IMR-90 (cell line): ENCODE results near the gene PEAK1. TPM values are rescaled to one million over a fixed set of nuclear protein-coding genes. Genes with fewer than 3 reads are reported as not detected.

Source experiments
- ATAC-seq: fragments of 200-7000 bp; cut with Tn5 transposase; 2 replicates; pipeline ENCODE4 v1.9.1; 2020; ENCODE audit warnings: low read depth, mild to moderate bottlenecking, moderate library complexity
- BruUV-seq: library from RNA; stranded (reverse); fragments of 400-500 nt; replicated peaks from 2 replicates; lab custom pipeline; 2021; lab: Mats Ljungman, UMichigan
- CTCF ChIA-PET: fragments of 300-600 bp; formaldehyde crosslinking; extraction: SDS; loops from one replicate; lab custom pipeline; 2021; ENCODE audit warnings: antibody characterized with exemption; lab: Yijun Ruan, JAX
- POLR2A ChIA-PET: fragments of 300-600 bp; sonication (Branson Sonifier 250); formaldehyde crosslinking; loops from one replicate; lab custom pipeline; 2022; ENCODE audit warnings: antibody characterized with exemption; ENCODE audit not compliant: unreplicated experiment; lab: Charles Lee
- DNase-seq: peaks from one replicate; pipeline ENCODE4 v3.0.0; 2013
- H2AFZ ChIP-seq: replicated peaks from 2 replicates; pipeline ENCODE3; 2013; ENCODE audit warnings: low read length, mild to moderate bottlenecking; ENCODE audit not compliant: poor library complexity
- H2AK5ac ChIP-seq: 2 replicates; pipeline ENCODE4 v1.6.1; 2013; ENCODE audit warnings: low read depth, low read length, inconsistent platforms
- H2AK9ac ChIP-seq: replicated peaks from 2 replicates; pipeline ENCODE3; 2013; ENCODE audit warnings: mild to moderate bottlenecking, low read depth, low read length, moderate library complexity; ENCODE audit not compliant: poor library complexity
- H2BK120ac ChIP-seq: 2 replicates; pipeline ENCODE4 v1.6.1; 2013; ENCODE audit warnings: low read depth, low read length, inconsistent platforms
- H2BK15ac ChIP-seq: 3 replicates; pipeline ENCODE4 v1.6.1; 2013; ENCODE audit warnings: low read depth, low read length, inconsistent platforms
- H2BK20ac ChIP-seq: 2 replicates; pipeline ENCODE4 v1.6.1; 2013; ENCODE audit warnings: low read depth, mild to moderate bottlenecking, inconsistent platforms, low read length, moderate library complexity
- H2BK5ac ChIP-seq: 2 replicates; pipeline ENCODE4 v1.6.1; 2013; ENCODE audit warnings: mild to moderate bottlenecking, low read depth, low read length, inconsistent platforms; ENCODE audit not compliant: poor library complexity, severe bottlenecking
- H3K14ac ChIP-seq: replicated peaks from 2 replicates; pipeline ENCODE4 v1.6.1; 2013; ENCODE audit warnings: low read depth, low read length, inconsistent platforms
- H3K18ac ChIP-seq: 2 replicates; pipeline ENCODE4 v1.6.1; 2013; ENCODE audit warnings: low read depth, low read length, control low read depth
- H3K23ac ChIP-seq: 2 replicates; pipeline ENCODE4 v1.6.1; 2013; ENCODE audit warnings: low read depth, low read length, inconsistent platforms
- H3K27ac ChIP-seq: 2 replicates; pipeline ENCODE4 v1.5.1; 2013; ENCODE audit warnings: mild to moderate bottlenecking, control low read depth, low read length; ENCODE audit not compliant: insufficient read depth
- H3K27me3 ChIP-seq: 2 replicates; pipeline ENCODE4 v1.6.1; 2013; ENCODE audit warnings: low read length; ENCODE audit not compliant: control insufficient read depth, insufficient read depth
- H3K36me3 ChIP-seq: 2 replicates; pipeline ENCODE4 v1.6.1; 2013; ENCODE audit warnings: low read length, mixed read lengths; ENCODE audit not compliant: control insufficient read depth, insufficient read depth
- H3K4ac ChIP-seq: 2 replicates; pipeline ENCODE4 v1.6.1; 2013; ENCODE audit warnings: low read depth, low read length, inconsistent platforms
- H3K4me1 ChIP-seq: 2 replicates; pipeline ENCODE4 v1.6.1; 2013; ENCODE audit warnings: low read length, mixed read lengths; ENCODE audit not compliant: control insufficient read depth, insufficient read depth
- H3K4me2 ChIP-seq: 2 replicates; pipeline ENCODE4 v1.6.1; 2013; ENCODE audit warnings: low read depth, mild to moderate bottlenecking, control low read depth, low read length, moderate library complexity
- H3K4me3 ChIP-seq: 2 replicates; pipeline ENCODE4 v1.5.1; 2013; ENCODE audit warnings: low read depth, mild to moderate bottlenecking, control low read depth, low read length, moderate library complexity; ENCODE audit not compliant: insufficient read depth
- H3K56ac ChIP-seq: 2 replicates; pipeline ENCODE4 v1.6.1; 2013; ENCODE audit warnings: low read length, inconsistent platforms; ENCODE audit not compliant: insufficient read depth; ENCODE audit errors: extremely low read depth
- H3K79me1 ChIP-seq, 2 experiments: 2 replicates each; pipeline ENCODE4 v1.6.1; 2013; ENCODE audit warnings: low read length in 2 of 2, inconsistent platforms in 1 of 2, low read depth in 1 of 2
- H3K9ac ChIP-seq: 2 replicates; pipeline ENCODE4 v1.6.1; 2013; ENCODE audit warnings: low read depth, low read length, control low read depth
- H3K9me1 ChIP-seq: 2 replicates; pipeline ENCODE4 v1.6.1; 2013; ENCODE audit warnings: low read length, inconsistent platforms; ENCODE audit not compliant: insufficient read depth
- H3K9me3 ChIP-seq: 2 replicates; pipeline ENCODE4 v1.6.1; 2013; ENCODE audit warnings: low read length; ENCODE audit not compliant: control insufficient read depth, insufficient read depth
- H4K20me1 ChIP-seq: 2 replicates; pipeline ENCODE4 v1.6.1; 2013; ENCODE audit warnings: low read length, inconsistent platforms; ENCODE audit not compliant: insufficient read depth
- H4K5ac ChIP-seq: 2 replicates; pipeline ENCODE4 v1.6.1; 2013; ENCODE audit warnings: mild to moderate bottlenecking, low read depth, low read length, control low read depth
- H4K8ac ChIP-seq, 2 experiments: 2 replicates each; pipeline ENCODE4 v1.6.1; 2013; ENCODE audit warnings: low read depth in 2 of 2, low read length in 2 of 2, control low read depth in 1 of 2, inconsistent platforms in 1 of 2
- H4K91ac ChIP-seq: 2 replicates; pipeline ENCODE4 v1.6.1; 2013; ENCODE audit warnings: low read depth, low read length, inconsistent platforms; ENCODE audit not compliant: insufficient read depth
- BHLHE40 ChIP-seq: fragments of 150-350 bp; IDR thresholded peaks from 2 replicates; pipeline ENCODE4 v1.6.1; 2016; ENCODE audit warnings: mild to moderate bottlenecking, low read depth, low read length
- CEBPB ChIP-seq: IDR thresholded peaks from 2 replicates; pipeline ENCODE4 v1.6.1; 2012; ENCODE audit warnings: low read depth, low read length, improper control_type of control experiment
- CHD1 ChIP-seq: IDR thresholded peaks from 2 replicates; pipeline ENCODE4 v1.6.1; 2012; ENCODE audit warnings: low read depth, low read length, improper control_type of control experiment
- ELK1 ChIP-seq: fragments of 150-350 bp; IDR thresholded peaks from 2 replicates; pipeline ENCODE4 v1.6.1; 2016; ENCODE audit warnings: low read depth, mild to moderate bottlenecking, low read length, moderate library complexity, borderline replicate concordance
- MAFK ChIP-seq: IDR thresholded peaks from 2 replicates; pipeline ENCODE4 v1.6.1; 2012; ENCODE audit warnings: low read depth, low read length, improper control_type of control experiment
- MAZ ChIP-seq: IDR thresholded peaks from 2 replicates; pipeline ENCODE4 v1.6.1; 2012; ENCODE audit warnings: low read depth, mild to moderate bottlenecking, low read length, improper control_type of control experiment, moderate library complexity, borderline replicate concordance
- MXI1 ChIP-seq: IDR thresholded peaks from 2 replicates; pipeline ENCODE4 v1.6.1; 2012; ENCODE audit warnings: low read depth, mild to moderate bottlenecking, low read length, moderate library complexity, borderline replicate concordance
- RAD21 ChIP-seq: IDR thresholded peaks from 2 replicates; pipeline ENCODE4 v1.6.1; 2012; ENCODE audit warnings: low read length, improper control_type of control experiment
- SMC3 ChIP-seq: fragments of 150-350 bp; IDR thresholded peaks from 2 replicates; pipeline ENCODE4 v1.6.1; 2016; ENCODE audit warnings: low read depth, mild to moderate bottlenecking, antibody characterized with exemption, low read length, moderate library complexity
- USF2 ChIP-seq: fragments of 150-350 bp; IDR thresholded peaks from 2 replicates; pipeline ENCODE4 v1.6.1; 2017; ENCODE audit warnings: mild to moderate bottlenecking, antibody characterized with exemption, low read length, low read depth
- WGBS, 2 experiments: methylation state at CpG; one replicate each; pipeline versions ENCODE4 v1.1.5 to v1.1.7; 2013; ENCODE audit warnings: missing lambda C conversion rate in 2 of 2; ENCODE audit not compliant: insufficient read length in 1 of 2; ENCODE audit errors: extremely low coverage in 2 of 2; 5-methylcytosine and 5-hydroxymethylcytosine counted together
- dilution Hi-C: fragments of 300-500 bp; cut with HindIII; formaldehyde crosslinking; loops from one replicate; pipeline ENCODE4 v1.14.3; 2018; ENCODE audit warnings: low sequenced_read_pairs; ENCODE audit not compliant: unreplicated experiment
- in situ Hi-C: fragments of 300-500 bp; cut with MboI; formaldehyde crosslinking; loops from 3 replicates; pipeline ENCODE4 v1.14.3; 2019; ENCODE audit warnings: low sequenced_read_pairs, inconsistent platforms, mixed read lengths
- intact Hi-C: fragments of 100-400 bp; cut with micrococcal nuclease; formaldehyde crosslinking; loops from 2 replicates; pipeline ENCODE4 v1.10.0; 2022
- polyA plus RNA-seq, 3 experiments: library from polyadenylated mRNA; depleted of rRNA; stranded (reverse); fragments of >200 nt; gene quantifications; 2 replicates each; pipeline ENCODE4 v1.2.3, GENCODE V29; 2012; ENCODE audit warnings: low replicate concordance in 1 of 3
- total RNA-seq: library from RNA; depleted of rRNA; stranded (reverse); fragments of >200 nt; gene quantifications from 2 replicates; pipeline ENCODE4 v1.2.3, GENCODE V29; 2012

The PEAK1 gene
- total and polyA plus RNA-seq, 2 of the 4 experiments (the other 2 are of a cell fraction) = 21.5 to 43.9 TPM

GRCh38 chr15:77226652-77227051 is 193.3 kb downstream of the PEAK1 start:
- H3K4me1 ChIP-seq = peaks cover 8% of the 10 kb centered on the region; the same call in 1 of the 2 replicates
- no peaks in the 10 kb centered on the region for H3K9me3 ChIP-seq
- ChIA-PET CTCF (interaction anchor here (0.7 kb wide), 1 partner anchor 15 kb away, joined by 3 read pairs; no protein-coding TSS in a partner anchor), POLR2A (no interaction called here)
- no peak overlapping the region for H3K23ac ChIP-seq
- no CpG with 5 or more reads among the region's 2 CpGs for whole genome bisulfite sequencing, 2 experiments
- H3K4me2 ChIP-seq = no peak overlapping the region
- intact Hi-C loops = no loop called here
- peak overlapping the region; percentile 36 for H2BK5ac ChIP-seq
- H2BK20ac ChIP-seq = no peak overlapping the region
- dilution Hi-C loops = no loop called here
- in situ Hi-C loops = no loop called here
- no peak overlapping the region for H3K18ac ChIP-seq
- no peak overlapping the region for H3K9ac ChIP-seq
- no peak overlapping the region for H3K4ac ChIP-seq
- peaks cover 11 to 44% of the 10 kb centered on the region in 2 experiments for H3K79me1 ChIP-seq
- H3K14ac ChIP-seq = no peak overlapping the region
- H2BK15ac ChIP-seq = no peak overlapping the region
- H4K5ac ChIP-seq = no peak overlapping the region
- no TSS peak for BruUV-seq
- no peak overlapping the region for H3K27ac ChIP-seq
- H3K56ac ChIP-seq = no peak overlapping the region
- 0 out of 2 replicates have a peak, but pooled peaks cover 1% of the 10 kb centered on the region for H3K36me3 ChIP-seq
- DNase-seq = no peak
- TF ChIP-seq RAD21 (no peak), CHD1 (no peak), MXI1 (no peak), MAZ (no peak), SMC3 (no peak), MAFK (no peak), BHLHE40 (no peak), USF2 (no peak), ELK1 (no peak), CEBPB (no peak)
- peaks cover 6% of the 10 kb centered on the region; the same call in 1 of the 2 replicates for H4K20me1 ChIP-seq
- H3K4me3 ChIP-seq = no peak overlapping the region
- peaks cover 2% of the 10 kb centered on the region for H3K9me1 ChIP-seq
- H3K27me3 ChIP-seq = no peaks in the 10 kb centered on the region
- no peak overlapping the region for H2BK120ac ChIP-seq
- no peak overlapping the region for H4K8ac ChIP-seq
- H2AFZ ChIP-seq = no peak overlapping the region
- H2AK5ac ChIP-seq = no peak overlapping the region
- H4K91ac ChIP-seq = no peak overlapping the region
- H2AK9ac ChIP-seq = no peak overlapping the region
- no peak for ATAC-seq
